ENCODE results near the gene DMD. TPM values are rescaled to one million over a fixed set of nuclear protein-coding genes. Genes with fewer than 3 reads are reported as not detected.

The DMD gene
- total and polyA plus RNA-seq, 9 donors = 14.0 to 70.5 (median 37.6) TPM

DNA sequence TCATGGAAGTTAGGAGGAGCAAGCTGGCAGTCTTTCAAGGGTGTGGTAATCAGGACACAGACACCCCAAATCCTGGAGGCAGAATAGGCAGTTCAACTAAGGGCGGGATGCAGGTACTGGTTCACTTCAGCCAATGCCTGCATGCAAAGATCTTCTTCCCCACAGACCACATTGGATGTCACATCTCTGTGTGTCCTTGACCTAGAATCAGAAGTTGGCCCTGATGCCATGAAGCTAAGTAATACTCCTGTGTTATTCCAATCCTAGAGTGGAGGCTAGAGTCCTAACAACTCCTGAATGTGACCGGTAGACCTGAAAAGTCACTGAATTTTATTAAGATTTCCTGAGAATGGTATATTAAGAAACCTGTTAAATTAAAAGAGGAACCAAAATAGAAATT, 165.5 kb downstream of the DMD start:
- Histone ChIP-seq H3K4me1 (ENCODE audit: insufficient read depth) (no peaks in the 10 kb centered on the region), H3K9me3 (no peaks in the 10 kb centered on the region), H3K4me3 (no peak overlapping the region), H3K27ac (no peak overlapping the region), H3K27me3 (no peaks in the 10 kb centered on the region), H3K36me3 (no peaks in the 10 kb centered on the region)
- DNase-seq = no peak
- no peak for TF ChIP-seq POLR2A (IDR thresholded peaks at IDR 0.05)
- TF ChIP-seq CTCF (IDR thresholded peaks at IDR 0.05) = no peak
- no peak for TF ChIP-seq EP300 (IDR thresholded peaks at IDR 0.05)
- 83 to 90% (median 86%) methylated on average over 2 of the region's 2 CpGs for WGBS, 3 donors
- intact Hi-C loops (cut with DNase I) = no loop called here

GRCh38 chrX:33045245-33045644, 166.1 kb downstream of the DMD start:
- no peaks in the 10 kb centered on the region for H3K27me3 ChIP-seq
- no peaks in the 10 kb centered on the region for H3K36me3 ChIP-seq
- no peak overlapping the region for H3K4me3 ChIP-seq
- no peak overlapping the region for H3K27ac ChIP-seq
- intact Hi-C loops (cut with DNase I) = no loop called here
- no peak for DNase-seq
- H3K4me1 ChIP-seq (ENCODE audit: insufficient read depth) = no peaks in the 10 kb centered on the region
- no peaks in the 10 kb centered on the region for H3K9me3 ChIP-seq
- no peak for TF ChIP-seq EP300 (IDR thresholded peaks at IDR 0.05)
- TF ChIP-seq CTCF (IDR thresholded peaks at IDR 0.05) = no peak
- TF ChIP-seq POLR2A (IDR thresholded peaks at IDR 0.05) = no peak
- WGBS, 3 donors = 57% methylated on average over 3 of the region's 3 CpGs

DNA sequence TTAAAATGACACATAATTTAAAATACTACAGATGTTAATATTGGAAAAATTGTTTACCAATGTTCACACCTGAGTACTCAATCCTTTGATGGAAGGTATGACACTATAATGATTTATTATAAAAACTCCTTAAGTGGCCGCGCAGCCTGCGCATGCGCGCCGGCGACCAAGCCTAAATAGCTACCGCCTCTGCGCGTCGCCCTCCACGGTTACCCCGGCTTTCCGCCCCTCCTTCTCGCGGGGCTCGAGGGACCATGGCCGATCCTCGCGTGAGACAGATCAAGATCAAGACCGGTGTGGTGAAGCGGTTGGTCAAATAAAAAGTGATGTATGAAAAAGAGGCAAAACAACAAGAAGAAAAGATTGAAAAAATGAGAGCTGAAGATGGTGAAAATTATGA, 170.2 kb downstream of the DMD start:
- H3K4me1 ChIP-seq (ENCODE audit: insufficient read depth) = no peaks in the 10 kb centered on the region
- no peaks in the 10 kb centered on the region for H3K36me3 ChIP-seq
- H3K9me3 ChIP-seq = no peaks in the 10 kb centered on the region
- H3K27ac ChIP-seq = no peak overlapping the region
- DNase-seq = no peak
- H3K4me3 ChIP-seq = no peak overlapping the region
- no peak for TF ChIP-seq EP300 (IDR thresholded peaks at IDR 0.05)
- TF ChIP-seq CTCF (IDR thresholded peaks at IDR 0.05) = no peak
- TF ChIP-seq POLR2A (IDR thresholded peaks at IDR 0.05) = no peak
- intact Hi-C loops (cut with DNase I) = no loop called here
- H3K27me3 ChIP-seq = no peaks in the 10 kb centered on the region
- 93 to 96% (median 94%) methylated on average over 22 of the region's 22 CpGs for WGBS, 3 donors

DNA sequence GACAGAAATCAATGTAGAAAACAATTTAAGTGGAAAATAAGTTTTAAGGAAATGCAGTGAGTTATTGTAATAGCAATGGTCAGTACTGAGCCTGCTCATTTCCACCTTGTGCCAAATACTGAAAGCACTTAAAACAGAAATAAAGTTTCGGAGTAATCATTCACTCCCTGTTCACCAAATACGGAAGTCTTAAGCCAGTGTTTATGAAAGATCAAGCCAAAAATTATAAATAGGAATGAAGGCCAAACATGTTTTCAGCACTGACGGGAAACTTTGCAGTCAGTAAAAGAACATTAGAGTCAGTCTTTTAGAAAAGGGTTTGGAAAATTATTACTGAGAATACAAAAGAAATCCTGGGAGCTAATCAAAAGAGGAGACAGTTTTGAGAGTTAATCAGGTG, 178.6 kb downstream of the DMD start:
- Histone ChIP-seq H3K27ac (peak overlapping the region in 1 of 2 donors; percentile 42), H3K9me3 (no peaks in the 10 kb centered on the region), H3K4me3 (no peak overlapping the region), H3K4me1 (ENCODE audit: insufficient read depth) (no peaks in the 10 kb centered on the region), H3K27me3 (no peaks in the 10 kb centered on the region), H3K36me3 (no peaks in the 10 kb centered on the region)
- intact Hi-C loops (cut with DNase I) = no loop called here
- DNase-seq = no peak
- TF ChIP-seq CTCF (IDR thresholded peaks at IDR 0.05) (no peak), POLR2A (IDR thresholded peaks at IDR 0.05) (no peak), EP300 (IDR thresholded peaks at IDR 0.05) (no peak)
- WGBS, 3 donors = 15 to 44% (median 26%) methylated on average over 3 of the region's 3 CpGs

- Histone ChIP-seq H3K4me3 (no peak overlapping the region), H3K4me1 (ENCODE audit: insufficient read depth) (no peaks in the 10 kb centered on the region), H3K27ac (no peak overlapping the region), H3K27me3 (no peaks in the 10 kb centered on the region), H3K9me3 (no peaks in the 10 kb centered on the region), H3K36me3 (no peaks in the 10 kb centered on the region)
- intact Hi-C loops (cut with DNase I) = no loop called here
- TF ChIP-seq POLR2A (IDR thresholded peaks at IDR 0.05) = no peak
- no peak for TF ChIP-seq CTCF (IDR thresholded peaks at IDR 0.05)
- no peak for TF ChIP-seq EP300 (IDR thresholded peaks at IDR 0.05)
- WGBS, 3 donors = 71 to 73% (median 72%) methylated on average over 6 of the region's 6 CpGs
- no peak for DNase-seq
Measured at GRCh38 chrX:33014949-33015348, 196.4 kb downstream of the DMD start.

Measured in ovary (tissue), 9 donors.